NCI-H748 (cell line): Measurements from ENCODE around the gene GOLM1.
"Not testable (repeated sequence)": the region's sequence is repeated elsewhere in the genome, so short reads cannot be mapped to it uniquely, and the experiment has no call there.

Experiments used
- DNase-seq: peaks from one replicate; lab custom pipeline; 2025; ENCODE audit not compliant: unreplicated experiment; lab: John Stamatoyannopoulos, UW

Gene GOLM1

DNA sequence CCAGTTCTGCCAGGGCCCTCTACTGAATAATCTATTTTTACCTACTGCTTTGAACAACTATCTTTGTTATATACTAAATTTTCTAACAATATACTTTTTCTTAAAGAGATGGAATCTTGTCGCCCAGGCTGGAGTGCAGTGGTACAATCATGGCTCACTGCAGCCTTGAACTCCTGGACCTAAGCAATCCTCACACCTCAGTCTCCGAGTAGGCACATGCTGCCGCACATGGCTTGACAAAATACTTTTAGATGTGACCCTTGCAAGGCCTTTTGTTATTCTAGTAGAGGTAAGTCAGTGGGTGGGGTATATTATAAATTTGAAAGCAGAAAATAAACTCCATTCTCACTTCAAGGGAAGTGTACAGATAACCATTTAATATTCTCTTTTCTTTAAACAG, 7.9 kb downstream of the GOLM1 start:
- DNase-seq = no peak

DNA sequence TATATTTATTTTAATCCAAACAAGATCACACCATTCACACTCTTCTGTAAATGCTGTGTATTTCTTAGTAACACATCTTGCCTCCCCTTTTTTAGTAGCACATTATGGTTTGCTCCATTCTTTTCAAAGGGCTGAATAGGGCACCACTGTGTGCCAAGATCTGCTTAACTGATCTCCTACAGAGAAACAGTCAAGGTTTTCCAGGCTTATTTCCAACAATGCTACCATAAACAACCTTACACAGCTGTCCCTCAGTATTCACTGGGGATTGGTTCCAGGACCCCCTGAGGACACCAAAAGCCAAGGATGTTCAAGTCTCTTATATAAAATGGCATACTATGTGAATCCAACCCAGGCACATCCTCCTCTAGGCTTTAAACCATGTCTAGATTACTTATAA, 16.5 kb downstream of the GOLM1 start:
- no peak for DNase-seq

DNA sequence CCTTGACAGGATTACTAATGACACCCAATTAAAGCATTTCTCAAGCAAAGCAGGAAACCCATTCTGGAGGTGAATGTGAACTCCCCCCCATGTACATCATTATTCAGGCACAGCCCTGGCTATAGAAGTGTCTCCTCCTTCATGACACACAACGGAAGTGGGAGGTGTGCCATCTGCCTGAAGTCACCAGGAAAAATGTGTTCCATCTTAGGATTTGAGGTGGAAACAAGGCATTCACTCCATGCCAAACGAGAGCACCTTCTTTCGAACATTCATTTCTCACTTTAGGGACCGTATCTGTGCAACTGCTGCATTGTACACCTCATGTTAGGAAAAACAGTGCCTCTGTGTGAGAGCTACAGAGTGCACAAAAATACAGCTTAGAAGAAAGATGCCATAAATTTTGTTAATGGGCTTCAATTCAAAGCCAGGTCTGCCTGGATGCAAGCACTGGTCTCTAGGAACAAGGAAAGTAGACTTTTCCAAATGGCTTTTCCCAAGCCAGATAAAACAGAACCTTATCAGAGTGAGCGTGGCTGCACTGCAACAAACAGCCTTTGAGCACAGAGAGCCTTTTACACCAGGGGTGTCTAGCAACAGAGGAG, 19.4 kb downstream of the GOLM1 start:
- DNase-seq = no peak

DNA sequence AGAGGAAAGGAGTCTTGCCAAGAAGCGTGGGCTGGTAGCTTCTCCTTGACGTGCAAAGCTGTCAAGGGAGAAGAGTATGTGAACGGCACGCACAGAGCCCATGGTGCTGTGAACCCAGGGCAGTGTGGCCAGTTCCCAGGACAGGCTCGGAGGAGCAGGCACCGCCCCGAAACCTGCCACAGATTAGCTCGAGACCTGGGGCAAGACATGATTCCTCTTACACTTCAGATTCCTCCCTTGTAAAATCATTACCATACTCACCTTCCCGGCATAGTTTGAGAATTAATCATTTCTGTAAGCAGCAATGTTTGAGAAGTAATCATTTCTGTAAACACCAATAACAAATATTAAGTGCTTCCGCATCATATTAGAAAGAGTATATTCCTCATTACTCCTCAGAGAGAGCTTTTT, 19.9 kb downstream of the GOLM1 start:
- no peak for DNase-seq

DNA sequence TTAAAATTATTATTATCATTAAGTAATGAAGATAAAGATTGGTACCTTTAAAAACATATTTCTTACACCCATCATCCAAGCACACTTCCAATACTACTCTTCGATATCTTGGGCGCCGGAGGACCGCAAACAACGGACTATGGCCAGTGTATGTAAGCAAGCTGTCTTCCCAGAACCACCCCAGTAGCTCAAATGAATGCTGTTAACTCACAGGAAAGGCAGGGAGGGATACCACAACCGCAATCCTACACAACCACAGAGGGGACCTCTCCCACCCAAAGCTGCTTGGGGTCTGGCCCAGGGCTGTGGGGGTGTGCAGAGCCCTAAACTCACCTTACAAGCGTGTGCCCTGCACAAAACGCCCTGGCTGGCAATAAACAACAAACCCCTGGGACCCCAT, 20.6 kb downstream of the GOLM1 start:
- no peak for DNase-seq

DNA sequence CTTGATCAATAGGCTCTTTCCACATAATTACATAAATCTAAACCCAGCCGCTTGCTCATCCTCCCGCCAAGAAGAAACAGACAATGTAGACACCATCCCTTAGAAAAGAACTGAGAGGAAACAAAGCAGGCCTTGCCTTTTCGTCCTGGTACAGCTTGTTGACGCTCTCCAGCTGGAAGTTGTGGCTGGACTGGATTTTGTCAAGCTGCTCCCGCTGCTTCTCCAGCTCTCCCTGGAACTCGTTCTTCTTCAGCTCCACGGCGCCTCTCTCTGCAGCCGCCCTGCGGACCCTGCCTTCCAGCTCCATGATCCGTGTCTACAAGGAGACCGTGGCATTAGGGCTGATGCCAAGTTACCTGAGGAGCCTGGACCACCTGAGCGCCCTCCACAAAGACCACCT, 22.1 kb downstream of the GOLM1 start:
- DNase-seq = no peak

DNA sequence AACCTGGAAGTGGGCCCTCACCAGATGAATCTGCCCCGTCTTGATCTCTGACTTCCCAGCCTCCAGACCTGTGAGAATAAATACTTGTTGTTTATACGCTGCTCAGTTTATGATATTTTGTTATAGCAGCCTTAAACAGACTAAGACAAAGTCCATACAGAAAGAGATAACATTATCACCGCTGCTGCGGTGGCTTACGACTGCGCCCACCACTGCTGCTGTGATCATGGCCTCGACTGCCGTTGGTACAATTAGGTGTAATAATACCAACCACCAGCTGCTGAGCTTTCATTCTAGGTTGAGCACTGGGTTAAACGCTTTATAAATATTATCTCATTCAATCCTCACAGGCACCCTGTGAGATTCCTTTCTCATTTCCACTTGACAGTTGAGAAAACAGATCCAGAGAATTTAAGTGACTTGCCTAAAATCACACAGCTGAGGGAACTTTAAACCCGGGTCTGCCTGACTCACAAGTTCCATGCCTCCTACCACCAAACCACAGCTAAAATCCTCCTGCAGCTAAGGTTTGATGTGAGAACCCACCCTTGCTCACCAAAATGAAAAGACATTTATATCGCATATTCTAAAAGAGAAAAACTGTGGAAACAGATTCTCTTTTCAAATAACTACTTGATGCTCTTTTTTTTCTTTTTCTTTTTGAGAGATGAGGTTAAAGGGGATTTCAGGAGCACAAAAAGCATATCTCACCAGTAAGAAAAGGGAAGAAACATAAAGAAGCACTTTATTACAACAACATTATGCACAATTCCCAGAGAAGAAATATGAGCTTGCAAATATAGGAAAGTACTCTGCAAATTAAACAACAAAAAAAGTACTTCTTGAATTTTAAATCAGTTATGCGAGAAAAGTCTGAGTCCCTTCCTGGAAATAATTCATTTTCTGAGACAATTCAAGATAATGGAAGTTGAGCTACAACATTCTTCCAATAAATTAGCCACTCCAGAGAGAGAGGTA, 23.9 kb downstream of the GOLM1 start:
- DNase-seq = peak; percentile 18

DNA sequence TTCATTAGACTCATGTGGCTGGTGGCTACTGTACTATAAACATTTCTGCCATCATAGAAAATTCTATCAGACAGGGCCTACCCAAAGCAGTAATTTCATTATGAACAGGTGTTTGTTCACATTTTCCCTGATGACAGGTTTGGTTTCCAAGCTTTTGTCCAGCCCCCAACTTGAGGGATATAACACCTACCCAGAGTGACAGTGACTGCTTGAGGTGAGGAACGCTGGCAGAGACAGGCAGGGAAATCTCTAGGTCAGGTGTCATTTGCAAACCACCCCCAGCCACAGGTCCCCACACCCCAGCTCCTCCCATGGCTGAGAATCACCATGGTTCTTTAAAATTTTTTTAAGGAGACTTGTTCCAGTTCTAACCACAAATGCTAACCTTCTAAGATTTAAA, 25.5 kb downstream of the GOLM1 start:
- DNase-seq = no peak

DNA sequence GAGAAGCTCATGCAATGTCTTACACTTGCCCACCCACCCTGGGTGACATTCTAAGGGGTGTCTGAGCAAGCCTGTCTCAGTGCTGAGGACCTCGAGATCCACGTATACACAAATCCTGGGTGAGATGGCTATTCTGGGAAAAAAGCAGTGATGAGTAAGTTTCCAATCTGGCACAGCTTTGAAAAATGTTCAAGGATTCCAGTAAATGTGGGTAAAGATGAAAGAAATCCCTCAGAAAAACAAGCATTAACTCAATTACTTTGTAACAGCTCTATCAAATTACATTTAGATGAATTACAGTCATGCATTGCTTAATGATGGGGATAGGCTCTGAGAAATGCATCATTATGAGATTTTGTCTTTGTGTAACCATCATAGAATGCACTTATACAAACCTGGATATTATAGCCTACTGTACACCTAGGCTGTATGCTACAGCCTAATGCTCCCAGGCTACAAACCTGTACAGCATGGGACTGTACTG, 26.9 kb downstream of the GOLM1 start:
- no peak for DNase-seq

DNA sequence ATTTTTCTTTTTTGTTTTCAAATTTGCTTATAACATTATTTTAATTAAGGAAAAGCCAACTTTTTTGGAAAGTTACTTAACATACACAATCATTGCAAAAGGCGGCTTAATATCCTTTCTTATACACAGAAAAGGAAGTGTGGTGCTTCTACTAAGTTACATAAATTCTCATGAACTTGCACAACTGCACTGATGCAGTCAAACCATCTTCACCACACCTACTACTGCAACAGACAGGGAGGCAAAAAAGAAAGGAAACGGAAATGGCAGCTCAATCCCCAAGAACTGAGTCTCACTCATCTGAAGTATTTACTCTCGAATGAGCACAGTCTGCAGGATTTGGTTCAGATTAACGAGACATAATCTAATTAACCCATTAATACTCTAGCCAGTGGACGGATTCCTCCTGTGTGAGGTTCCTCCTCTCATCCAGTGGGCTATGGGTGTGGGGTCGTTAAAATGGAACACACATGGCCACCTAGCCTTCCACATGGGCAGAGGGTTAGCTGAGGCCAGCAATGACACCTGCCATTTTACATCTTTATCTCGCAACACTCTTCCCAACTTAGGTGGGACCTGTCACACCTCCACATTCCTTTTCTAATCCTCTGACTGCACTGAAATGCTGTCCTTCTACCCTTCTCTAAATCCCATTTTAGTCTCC, 30.0 kb downstream of the GOLM1 start:
- DNase-seq = no peak

DNA sequence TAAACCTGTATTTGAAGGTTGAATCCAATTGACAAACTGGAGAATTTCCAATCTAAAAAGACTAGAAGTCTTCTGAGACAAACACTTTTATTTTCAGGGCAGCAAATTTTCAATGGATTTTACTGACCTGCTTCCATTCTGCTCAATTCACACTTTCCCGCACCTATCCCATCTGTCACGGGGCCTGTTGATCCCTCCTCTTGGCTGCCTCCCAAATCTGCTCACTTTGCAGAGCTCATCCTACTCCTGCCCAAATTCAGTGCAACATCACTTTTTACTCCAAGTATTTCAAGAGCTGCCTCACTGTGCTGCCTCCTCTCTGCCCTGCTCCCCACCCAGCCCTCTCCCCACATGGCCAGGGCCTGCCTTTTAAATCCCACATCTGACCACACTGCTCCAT, 35.1 kb downstream of the GOLM1 start:
- no peak for DNase-seq

DNA sequence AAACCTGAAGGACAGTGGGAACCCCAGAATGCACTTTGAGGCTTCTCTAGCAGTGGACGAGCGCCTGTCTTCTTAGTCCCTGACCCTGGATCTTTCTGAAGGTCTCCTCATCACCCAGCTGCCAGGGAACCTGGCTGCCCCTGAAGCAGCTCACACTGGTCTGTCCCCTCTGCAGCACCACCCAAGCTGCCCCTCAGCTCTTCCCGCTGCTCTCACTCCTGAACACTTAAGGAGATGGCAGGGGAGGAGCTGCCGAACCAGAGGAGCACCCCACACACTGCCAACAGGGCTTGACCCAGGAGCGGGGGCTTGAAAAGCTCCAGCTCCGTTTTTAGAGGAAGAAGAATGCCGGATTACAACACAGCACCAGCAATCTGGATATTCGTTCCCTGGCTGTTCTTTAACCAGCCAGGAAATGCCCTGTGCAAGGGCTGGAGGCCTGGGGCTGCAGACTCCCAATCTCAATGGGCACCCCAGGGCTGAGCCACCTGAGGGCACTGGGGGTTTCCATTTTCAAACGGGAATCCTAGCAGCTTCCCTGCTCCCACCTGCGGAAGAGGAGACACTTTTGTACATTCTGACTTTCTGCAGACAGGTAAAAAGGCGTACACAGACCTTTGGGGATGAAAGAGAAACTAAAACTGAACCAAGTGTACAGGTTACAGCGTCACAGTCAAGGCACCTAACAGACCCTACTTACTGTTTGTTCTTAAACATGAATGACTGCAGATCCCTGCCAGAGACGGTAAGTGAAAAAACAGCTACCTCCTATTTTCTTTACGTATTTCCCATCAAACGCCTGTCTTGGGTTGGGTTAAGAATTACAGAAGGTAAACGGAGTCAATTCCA, 36.3 kb downstream of the GOLM1 start:
- no peak for DNase-seq

DNA sequence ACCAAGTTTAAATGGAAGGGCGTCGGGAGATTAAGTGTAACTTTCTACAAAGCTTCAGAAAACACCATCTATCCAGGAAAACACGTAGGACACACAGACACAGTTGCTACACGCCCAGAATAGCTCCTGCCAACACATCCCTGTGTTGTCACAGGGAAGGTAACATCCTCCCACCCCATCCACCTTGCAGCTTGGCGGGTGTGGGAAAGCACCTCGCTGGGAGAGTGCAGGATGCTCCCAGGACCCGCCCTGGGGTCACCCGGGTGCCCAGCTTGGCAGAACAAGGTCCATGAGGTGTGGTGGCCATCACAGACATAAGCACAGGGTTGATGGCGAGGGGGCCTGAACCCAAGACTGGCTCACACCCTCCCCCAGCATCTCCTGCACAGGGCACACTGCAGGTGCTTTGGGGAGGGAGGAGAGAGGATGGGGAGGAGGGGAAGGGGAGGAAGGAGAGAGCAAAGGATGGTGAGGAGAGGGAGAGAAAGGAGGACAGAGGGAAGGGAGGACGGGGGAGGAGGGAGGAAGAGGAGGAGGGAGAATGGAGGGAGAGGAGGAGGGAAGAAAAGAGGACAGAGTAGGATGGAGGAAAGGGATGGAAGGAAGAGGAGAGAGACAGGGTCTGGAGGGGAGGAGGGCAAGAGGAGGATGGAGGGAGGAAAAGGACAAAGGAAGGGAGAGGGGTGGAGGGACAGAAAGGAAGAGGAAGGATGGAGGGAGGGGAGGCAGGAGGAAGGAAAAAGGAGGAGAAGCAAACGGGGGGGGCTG, 37.2 kb downstream of the GOLM1 start:
- DNase-seq = no peak

DNA sequence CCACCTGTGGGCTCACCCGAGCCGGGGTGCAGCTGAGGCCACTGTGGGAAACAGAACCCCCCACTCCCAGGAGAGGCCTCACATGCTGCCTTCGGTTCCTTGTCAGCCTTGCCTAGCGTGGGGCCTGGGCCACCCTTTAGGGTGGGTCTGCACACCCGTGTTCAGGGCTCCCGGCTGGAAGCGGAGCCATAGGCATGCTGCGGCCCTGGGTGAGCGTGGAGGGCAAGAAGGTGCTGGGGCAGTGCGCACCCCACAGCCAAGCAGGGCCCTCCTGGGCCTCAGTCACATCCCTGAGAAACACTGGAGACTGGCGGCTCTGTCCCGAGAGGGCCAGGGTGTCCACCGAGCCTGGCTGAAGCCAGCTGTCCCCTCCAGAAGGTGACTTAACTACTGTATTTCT, 41.9 kb downstream of the GOLM1 start:
- DNase-seq = no peak

DNA sequence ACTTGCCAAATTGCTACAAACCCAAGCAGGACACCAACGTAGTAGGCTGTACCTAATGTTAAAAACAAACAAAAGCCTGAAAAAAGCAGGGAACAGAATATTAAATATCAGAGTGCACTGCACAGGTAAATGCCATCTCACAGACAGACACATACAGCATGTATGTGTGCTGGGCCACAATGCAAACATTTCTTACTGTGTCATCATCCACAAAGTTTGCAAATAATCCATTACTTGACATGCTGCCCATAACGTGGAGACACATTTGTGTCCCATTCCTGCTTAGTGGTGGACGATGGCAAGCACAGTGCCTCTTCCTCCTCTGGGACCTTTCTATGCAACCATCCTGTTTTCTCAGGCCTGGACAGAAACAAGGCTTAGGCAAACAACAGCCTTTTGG, 44.7 kb downstream of the GOLM1 start:
- no peak for DNase-seq

DNA sequence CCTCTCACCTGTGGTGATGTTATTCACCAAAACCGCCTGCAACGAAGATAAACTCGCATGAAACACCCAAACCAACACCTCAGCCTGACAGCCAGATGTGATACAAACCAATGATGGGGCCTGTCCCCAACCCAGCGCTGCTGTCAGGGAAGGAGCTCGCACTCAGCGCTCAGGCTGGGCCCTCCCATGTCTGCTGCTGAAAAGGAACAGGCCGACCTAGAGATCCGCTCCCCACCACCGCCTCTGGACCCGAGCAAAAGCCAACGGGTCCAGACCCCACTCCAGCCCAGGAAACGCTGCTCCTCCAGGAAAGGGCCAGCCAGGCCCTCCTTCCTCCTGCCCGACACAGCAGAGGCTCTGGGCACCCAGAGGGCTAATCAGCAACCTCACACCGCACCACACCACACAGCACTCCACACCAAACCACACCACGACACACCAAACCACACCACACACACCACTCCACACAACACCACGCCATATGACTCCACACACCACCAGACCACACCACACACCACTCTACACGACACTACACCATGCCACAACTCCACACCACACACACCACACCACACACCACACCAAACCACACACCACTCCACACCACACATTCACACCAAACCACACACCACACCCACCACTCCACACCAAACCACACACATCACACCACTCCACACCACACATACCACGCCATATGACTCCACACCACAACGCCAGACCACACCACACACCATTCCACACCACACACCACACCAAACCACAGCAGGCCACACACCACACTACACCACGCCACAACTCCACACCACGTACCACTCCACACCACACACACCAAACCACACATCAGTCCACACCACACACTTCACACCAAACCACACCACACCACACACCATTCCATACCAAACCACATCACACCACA, 46.5 kb downstream of the GOLM1 start:
- no peak for DNase-seq

DNA sequence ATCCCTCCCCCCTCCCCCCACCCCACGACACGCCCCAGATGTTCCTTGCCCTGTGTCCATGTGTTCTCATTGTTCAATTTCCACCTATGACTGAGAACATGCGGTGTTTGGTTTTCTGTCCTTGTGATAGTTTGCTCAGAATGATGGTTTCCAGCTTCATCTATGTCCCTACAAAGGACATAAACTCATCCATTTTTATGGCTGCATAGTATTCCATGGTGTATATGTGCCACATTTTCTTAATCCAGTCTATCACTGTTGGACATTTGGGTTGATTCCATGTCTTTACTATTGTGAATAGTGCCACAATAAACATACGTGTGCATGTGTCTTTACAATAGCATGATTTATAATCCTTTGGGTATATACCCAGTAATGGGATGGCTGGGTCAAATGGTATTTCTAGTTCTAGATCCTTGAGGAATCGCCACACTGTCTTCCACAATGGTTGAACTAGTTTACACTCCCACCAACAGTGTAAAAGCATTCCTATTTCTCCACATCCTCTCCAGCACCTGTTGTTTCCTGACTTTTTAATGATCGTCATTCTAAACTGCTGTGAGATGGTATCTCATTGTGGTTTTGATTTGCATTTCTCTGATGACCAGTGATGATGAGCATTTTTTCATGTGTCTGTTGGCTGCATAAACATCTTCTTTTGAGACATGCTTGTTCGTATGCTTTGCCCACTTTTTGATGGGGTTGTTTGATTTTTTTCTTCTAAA, 51.2 kb downstream of the GOLM1 start:
- not testable (repeated sequence) for DNase-seq

DNA sequence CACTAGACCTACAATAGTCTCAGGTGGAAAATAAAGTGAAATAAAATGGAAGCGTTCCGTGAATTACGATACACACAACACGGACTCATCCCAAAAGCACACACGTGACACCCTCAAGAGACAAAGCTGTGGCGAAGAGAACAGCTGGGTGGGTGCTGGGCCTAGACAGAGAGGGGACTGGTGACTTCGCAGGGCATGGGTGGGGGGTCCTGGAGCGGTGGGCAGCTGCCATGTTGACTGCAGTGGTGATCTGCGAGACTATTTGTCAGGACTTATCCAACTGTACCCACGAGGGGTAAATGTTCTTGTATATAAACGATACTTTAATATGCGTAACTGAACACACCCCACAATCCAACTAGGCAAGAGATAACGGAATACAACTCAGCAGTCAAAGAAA, 52.0 kb downstream of the GOLM1 start:
- DNase-seq = no peak
